ENCODE measurements around the gene RNF112. TPM values are rescaled to one million over a fixed set of nuclear protein-coding genes. Genes with fewer than 3 reads are reported as not detected.
A peak's percentile ranks its signal among the peaks of the same experiment; 100 is the strongest.

The RNF112 gene
- total and polyA plus RNA-seq, 2 of the 8 experiments (the other 6 are each of a cell fraction or from before 2014, with no cell fraction given): 1.1 to 2.2 TPM

GRCh38 chr17:19401321-19402010 lies 9.6 kb upstream of the RNF112 start:
- H3K4ac ChIP-seq (replicated peaks; ENCODE audit: insufficient read length, low read depth, low read length): peak overlapping the region; percentile 53
- H3K27me3 ChIP-seq (replicated peaks in 1 of 4; ENCODE audit: control insufficient read depth in 3 of 4, extremely low read depth in 1 of 4, insufficient read depth in 3 of 4, low read length in 3 of 4): no peaks in the 10 kb centered on the region
- H2BK12ac ChIP-seq (ENCODE audit: low read depth, low read length): no peak overlapping the region
- H2BK15ac ChIP-seq (ENCODE audit: low read length): no peak overlapping the region
- no peak overlapping the region for H3K4me2 ChIP-seq (ENCODE audit: insufficient read depth in 1 of 2, low read depth in 2 of 2, low read length in 2 of 2)
- no peaks in the 10 kb centered on the region for H3K9me3 ChIP-seq (ENCODE audit: insufficient read depth in 2 of 2, low read depth in 1 of 2, low read length in 1 of 2)
- peaks cover 0 to 1% of the 10 kb centered on the region in 2 experiments for H4K20me1 ChIP-seq (replicated peaks in 1 of 2; ENCODE audit: control insufficient read depth in 1 of 2, insufficient read depth in 2 of 2, low read length in 2 of 2)
- H3K36me3 ChIP-seq (ENCODE audit: control insufficient read depth in 2 of 4, insufficient read depth in 4 of 4, low read length in 3 of 4): no peaks in the 10 kb centered on the region
- ChIA-PET CTCF (ENCODE audit: partially characterized antibody) (interaction anchor here (0.8 to 2.2 kb wide), 4 partner anchors 11 to 360 kb away, joined by 3 to 6 read pairs (median 5); partner anchors contain the start of gene B9D1), POLR2A (ENCODE audit: partially characterized antibody) (interaction anchor here (1.1 to 1.7 kb wide), 3 partner anchors 9 to 32 kb away, joined by 3 to 5 read pairs (median 4); partner anchors contain the start of gene RNF112)
- H3K27ac ChIP-seq (ENCODE audit: low read depth, low read length): no peak overlapping the region
- no peak overlapping the region for H3K9ac ChIP-seq (replicated peaks in 1 of 4; ENCODE audit: extremely low read depth in 1 of 4, low read depth in 3 of 4, low read length in 3 of 4)
- H3K4me3 ChIP-seq (ENCODE audit: extremely low read depth in 1 of 4, insufficient read depth in 2 of 4, low read depth in 3 of 4, low read length in 4 of 4): no peak overlapping the region
- peak overlapping the region; percentile 25 for H4K91ac ChIP-seq (replicated peaks; ENCODE audit: insufficient read length, low read length)
- no peak overlapping the region for H2BK20ac ChIP-seq (ENCODE audit: low read length)
- H3K79me2 ChIP-seq (ENCODE audit: control insufficient read depth in 1 of 2, insufficient read depth in 2 of 2, low read length in 2 of 2): no peaks in the 10 kb centered on the region
- H3K79me1 ChIP-seq (ENCODE audit: low read depth, low read length): no peaks in the 10 kb centered on the region
- no peak overlapping the region for H4K5ac ChIP-seq (ENCODE audit: insufficient read length, low read depth, low read length)
- no peak overlapping the region for H3K56ac ChIP-seq (replicated peaks; ENCODE audit: insufficient read length, low read depth, low read length)
- H4K8ac ChIP-seq (ENCODE audit: extremely low read depth, insufficient read depth, low read length): no peak overlapping the region
- 0 out of 2 replicates have a peak overlapping the region, but pooled peaks have one; percentile 24 for H2AK5ac ChIP-seq (ENCODE audit: low read depth, low read length)
- peaks cover 2 to 9% (median 5%) of the 10 kb centered on the region in 4 experiments; a peak in 6 of 7 replicates for H3K4me1 ChIP-seq (replicated peaks in 1 of 4; ENCODE audit: control insufficient read depth in 3 of 4, insufficient read depth in 4 of 4, low read length in 3 of 4)
- no peak overlapping the region for H3K18ac ChIP-seq (ENCODE audit: extremely low read depth, low read length)
- H3K23ac ChIP-seq (ENCODE audit: insufficient read length): no peak overlapping the region
- no peak overlapping the region for H2AFZ ChIP-seq (ENCODE audit: low read length)
- H3K14ac ChIP-seq (ENCODE audit: insufficient read length): no peak overlapping the region
- no peak overlapping the region for H2BK5ac ChIP-seq (ENCODE audit: low read depth, low read length)
- DNase-seq (ENCODE audit: low read depth in 1 of 2, low spot score in 2 of 2): no peak
- peak overlapping the region; percentile 38 for H2BK120ac ChIP-seq (replicated peaks; ENCODE audit: low read depth, low read length)
- no peak for FAIRE-seq
- H3K23me2 ChIP-seq (ENCODE audit: low read depth, low read length): peaks cover 4% of the 10 kb centered on the region; the same call in 1 of the 2 replicates
- WGBS, 2 experiments (ENCODE audit: extremely low coverage in 1 of 2, insufficient coverage in 1 of 2, insufficient read length in 1 of 2, insufficient replicate concordance in 2 of 2, low coverage in 1 of 2, low lambda C conversion rate in 2 of 2, missing lambda C conversion rate in 1 of 2): 89% methylated on average over 8 of the region's 8 CpGs; no CpG with 5 or more reads in 1 of the 2 experiments
- TF ChIP-seq SUZ12 (IDR thresholded peaks at IDR 0.05; ENCODE audit: low read length) (no peak), KDM4A (IDR thresholded peaks at IDR 0.05; ENCODE audit: low read depth, low read length, severe bottlenecking) (no peak), CBX8 (IDR thresholded peaks at IDR 0.05; ENCODE audit: borderline replicate concordance, low read depth, low read length) (no peak), HDAC2 (IDR thresholded peaks at IDR 0.05; ENCODE audit: borderline replicate concordance in 1 of 2, low read depth in 2 of 2, low read length in 2 of 2) (no peak), POLR2A (IDR thresholded peaks at IDR 0.05; ENCODE audit: control extremely low read depth in 1 of 2, low read depth in 2 of 2, low read length in 2 of 2) (no peak), BRCA1 (IDR thresholded peaks at IDR 0.05; ENCODE audit: low read depth, low read length) (no peak), CTCF (IDR thresholded peaks at IDR 0.05; ENCODE audit: control extremely low read depth in 1 of 3, insufficient read depth in 1 of 3, low read depth in 1 of 3, low read length in 3 of 3) (no peak), EZH2 (IDR thresholded peaks at IDR 0.05; ENCODE audit: low read depth, low read length, severe bottlenecking) (no peak), CHD1 (IDR thresholded peaks at IDR 0.05; ENCODE audit: low read depth, low read length) (no peak), TBP (IDR thresholded peaks at IDR 0.05; ENCODE audit: low read depth, low read length) (no peak)

Data from H1 (cell line).